Hepatocyte (in vitro differentiated cells): Measurements from ENCODE around the gene UQCRHL. TPM values are rescaled to one million over a fixed set of nuclear protein-coding genes. Genes with fewer than 3 reads are reported as not detected.

Experiments used
- DNase-seq: peaks from one replicate; pipeline ENCODE4 v3.0.0-alpha.2; 2016; ENCODE audit warnings: low spot score
- H2AFZ ChIP-seq: fragments of 200-600 bp; sonication (generic); 2 replicates; pipeline ENCODE4 v1.6.0; 2016; ENCODE audit warnings: antibody characterized with exemption, mild to moderate bottlenecking
- H3K27ac ChIP-seq: fragments of 200-600 bp; sonication (generic); 2 replicates; pipeline ENCODE4 v1.5.1; 2016; ENCODE audit warnings: mild to moderate bottlenecking
- H3K27me3 ChIP-seq: fragments of 200-600 bp; sonication (generic); 2 replicates; pipeline ENCODE4 v1.6.1; 2016
- H3K36me3 ChIP-seq: fragments of 200-600 bp; sonication (generic); replicated peaks from 2 replicates; pipeline ENCODE4 v1.5.1; 2016; ENCODE audit warnings: low read depth; ENCODE audit not compliant: insufficient read depth
- H3K4me1 ChIP-seq: fragments of 200-600 bp; sonication (generic); 2 replicates; pipeline ENCODE4 v1.5.1; 2016; ENCODE audit warnings: mild to moderate bottlenecking, moderate library complexity; ENCODE audit not compliant: insufficient read depth
- H3K4me2 ChIP-seq: fragments of 200-600 bp; sonication (generic); 2 replicates; pipeline ENCODE4 v1.6.0; 2016
- H3K4me3 ChIP-seq: fragments of 200-600 bp; sonication (generic); 2 replicates; pipeline ENCODE4 v1.5.1; 2016; ENCODE audit warnings: mild to moderate bottlenecking
- H3K79me2 ChIP-seq: fragments of 200-600 bp; sonication (generic); 2 replicates; pipeline ENCODE4 v1.6.0; 2017; ENCODE audit warnings: mild to moderate bottlenecking
- H3K9me2 ChIP-seq: fragments of 200-600 bp; sonication (generic); replicated peaks from 2 replicates; pipeline ENCODE4 v1.6.0; 2017; ENCODE audit warnings: mild to moderate bottlenecking; ENCODE audit not compliant: insufficient read depth
- H3K9me3 ChIP-seq: fragments of 200-600 bp; sonication (generic); 2 replicates; pipeline ENCODE4 v1.5.1; 2016; ENCODE audit warnings: low read depth, mild to moderate bottlenecking
- H4K20me1 ChIP-seq: fragments of 200-600 bp; sonication (generic); 2 replicates; pipeline ENCODE4 v1.6.0; 2016; ENCODE audit warnings: mild to moderate bottlenecking; ENCODE audit not compliant: insufficient read depth, poor library complexity, severe bottlenecking
- CTCF ChIP-seq: fragments of 200-600 bp; sonication (generic); IDR thresholded peaks from 2 replicates; pipeline ENCODE4 v1.5.1; 2016; ENCODE audit warnings: antibody characterized with exemption, mild to moderate bottlenecking; ENCODE audit not compliant: poor library complexity
- EZH2 ChIP-seq: fragments of 200-600 bp; sonication (generic); IDR thresholded peaks from 2 replicates; pipeline ENCODE4 v1.6.1; 2016; ENCODE audit warnings: antibody characterized with exemption, mild to moderate bottlenecking, borderline replicate concordance
- EZH2phosphoT487 ChIP-seq: fragments of 200-600 bp; sonication (generic); IDR thresholded peaks from one replicate; pipeline ENCODE4 v1.6.1; 2018; ENCODE audit warnings: antibody characterized with exemption, mild to moderate bottlenecking, low read depth, moderate library complexity; ENCODE audit not compliant: unreplicated experiment, severe bottlenecking
- WGBS: methylation state at CpG from one replicate; pipeline ENCODE4 v1.1.6; 2016; ENCODE audit warnings: low lambda C conversion rate; ENCODE audit errors: missing lambda C conversion rate; 5-methylcytosine and 5-hydroxymethylcytosine counted together
- polyA plus RNA-seq: library from polyadenylated mRNA; unstranded; fragments of >200 nt; fragmentation: Nextera tagmentation; extraction: Ambion mirVana; gene quantifications from 2 replicates; pipeline ENCODE4 v1.2.1, GENCODE V29; 2016
- total RNA-seq: library from RNA; depleted of rRNA; stranded (reverse); fragments of >200 nt; gene quantifications from 2 replicates; pipeline ENCODE4 v1.2.3, GENCODE V29; 2014

UQCRHL gene
- total and polyA plus RNA-seq, 2 experiments from 2014 or later, result 1.0 to 2.6 TPM

- WGBS, result 0% methylated on average over 3 of the region's 58 CpGs
- Histone ChIP-seq H3K9me2 (no peaks in the 10 kb centered on the region), H3K4me3 (peak within 1 kb of the TSS; percentile 98), H3K27ac (peak within 1 kb of the TSS; percentile 95), H4K20me1 (peaks cover 24% of the 10 kb centered on the region), H3K36me3 (no peaks in the 10 kb centered on the region), H3K9me3 (no peaks in the 10 kb centered on the region), H2AFZ (peak within 1 kb of the TSS; percentile 51), H3K27me3 (no peaks in the 10 kb centered on the region), H3K4me2 (peak within 1 kb of the TSS; percentile 87), H3K79me2 (peaks cover 51% of the 10 kb centered on the region), H3K4me1 (peaks cover 42% of the 10 kb centered on the region)
- no peak for TF ChIP-seq CTCF
- DNase-seq, result peak; percentile 86
These were observed 49.0 kb downstream of the UQCRHL start, which contains the start of gene FBLIM1 for GRCh38 chr1:15758343-15758931. TSS of gene FBLIM1 (plus strand) at chr1:15758795. CDS start at chr1:15764984, 6,189 bp downstream.

GRCh38 chr1:15757575-15758342 is 49.7 kb downstream of the UQCRHL start:
- WGBS, result 6% methylated on average over 23 of the region's 24 CpGs
- Histone ChIP-seq H3K9me2 (no peaks in the 10 kb centered on the region), H2AFZ (peak overlapping the region; percentile 51), H3K9me3 (no peaks in the 10 kb centered on the region), H3K27me3 (no peaks in the 10 kb centered on the region), H3K4me3 (peak overlapping the region; percentile 98), H3K4me1 (peaks cover 42% of the 10 kb centered on the region), H3K27ac (peak overlapping the region; percentile 95), H3K4me2 (peak overlapping the region; percentile 87), H3K36me3 (no peaks in the 10 kb centered on the region), H3K79me2 (peaks cover 44% of the 10 kb centered on the region), H4K20me1 (peaks cover 22% of the 10 kb centered on the region)
- TF ChIP-seq CTCF (no peak), EZH2phosphoT487 (no peak), EZH2 (no peak)
- DNase-seq, result peak; percentile 86

Other genes with a start within 250 kb of the UQCRHL start
- gene AGMAT, start 222.6 kb downstream of the UQCRHL start, total RNA-seq, result 42.9 and 49.9 TPM in 2 replicates
- gene AGMAT, start 222.6 kb downstream of the UQCRHL start, polyA plus RNA-seq, result 19.1 and 28.7 TPM in 2 replicates
- gene DDI2, start 190.2 kb downstream of the UQCRHL start, total RNA-seq, result 27.4 and 40.1 TPM in 2 replicates
- gene DDI2, start 190.2 kb downstream of the UQCRHL start, polyA plus RNA-seq, result 5.6 and 7.5 TPM in 2 replicates
- gene PLEKHM2, start 123.3 kb downstream of the UQCRHL start, total RNA-seq, result 38.9 and 43.1 TPM in 2 replicates
- gene PLEKHM2, start 123.3 kb downstream of the UQCRHL start, polyA plus RNA-seq, result 30.6 and 31.8 TPM in 2 replicates
- 0.68 and 0.87 TPM in 2 replicates for gene SLC25A34, start 71.4 kb downstream of the UQCRHL start, total RNA-seq
- gene SLC25A34, start 71.4 kb downstream of the UQCRHL start, polyA plus RNA-seq, result 0.71 and 0.77 TPM in 2 replicates
- gene TMEM82, start 65.2 kb downstream of the UQCRHL start, total RNA-seq, result 10.7 and 11.9 TPM in 2 replicates
- 14.7 and 16.4 TPM in 2 replicates for gene TMEM82, start 65.2 kb downstream of the UQCRHL start, polyA plus RNA-seq
- 109 and 117 TPM in 2 replicates for gene FBLIM1, start 48.9 kb downstream of the UQCRHL start, total RNA-seq
- 102 and 120 TPM in 2 replicates for gene FBLIM1, start 48.9 kb downstream of the UQCRHL start, polyA plus RNA-seq
- 23.7 and 25.9 TPM in 2 replicates for gene SPEN, start 40.1 kb upstream of the UQCRHL start, total RNA-seq
- 22.7 and 24.3 TPM in 2 replicates for gene SPEN, start 40.1 kb upstream of the UQCRHL start, polyA plus RNA-seq
- 15.3 and 16.8 TPM in 2 replicates for gene ZBTB17, start 168.5 kb upstream of the UQCRHL start, total RNA-seq
- gene ZBTB17, start 168.5 kb upstream of the UQCRHL start, polyA plus RNA-seq, result 32.3 and 51.1 TPM in 2 replicates
- gene SRARP, start 196.6 kb upstream of the UQCRHL start, total RNA-seq, result not detected in 2 replicates
- gene SRARP, start 196.6 kb upstream of the UQCRHL start, polyA plus RNA-seq, result not detected in 2 replicates
- 12.6 and 17.4 TPM in 2 replicates for gene HSPB7, start 210.4 kb upstream of the UQCRHL start, total RNA-seq
- 59.4 and 66.2 TPM in 2 replicates for gene HSPB7, start 210.4 kb upstream of the UQCRHL start, polyA plus RNA-seq
- 1.0 and 1.3 TPM in 2 replicates for gene CLCNKA, start 214.4 kb upstream of the UQCRHL start, total RNA-seq
- gene CLCNKA, start 214.4 kb upstream of the UQCRHL start, polyA plus RNA-seq, result 1.3 and 2.7 TPM in 2 replicates
- 0.47 and 1.0 TPM in 2 replicates for gene CLCNKB, start 236.1 kb upstream of the UQCRHL start, total RNA-seq
- gene CLCNKB, start 236.1 kb upstream of the UQCRHL start, polyA plus RNA-seq, result 1.4 and 1.8 TPM in 2 replicates